GM21360 (cell line): ENCODE data around the gene SLC48A1.
"Not testable (repeated sequence)": the region's sequence is repeated elsewhere in the genome, so short reads cannot be mapped to it uniquely, and the experiment has no call there.

Experiments
- ATAC-seq: cut with Tn5 transposase; IDR thresholded peaks from one replicate; pipeline ENCODE4 v1.9.1; 2021; ENCODE audit warnings: mild to moderate bottlenecking, moderate library complexity; ENCODE audit not compliant: unreplicated experiment

SLC48A1 gene

DNA sequence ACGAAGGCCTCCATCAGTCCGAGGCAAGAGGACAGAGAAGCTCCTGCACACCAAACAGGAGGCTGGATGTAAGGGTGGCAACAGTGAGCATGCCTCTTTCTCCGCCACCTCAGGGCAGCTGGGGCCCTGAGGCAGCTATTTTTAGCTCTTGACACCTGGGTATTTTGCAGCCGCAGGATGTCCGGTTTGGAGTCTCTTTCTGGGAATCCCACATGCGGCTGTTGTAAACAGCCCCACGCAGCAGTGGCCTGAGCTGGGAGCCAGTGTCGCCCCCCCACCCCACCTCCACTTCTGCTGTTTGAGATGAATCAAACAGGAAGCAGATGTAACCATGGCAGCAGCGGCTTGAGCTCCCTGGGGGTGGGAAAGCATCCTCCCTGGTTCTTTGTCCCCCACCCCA lies 35.0 kb downstream of the SLC48A1 start:
- no peak for ATAC-seq

DNA sequence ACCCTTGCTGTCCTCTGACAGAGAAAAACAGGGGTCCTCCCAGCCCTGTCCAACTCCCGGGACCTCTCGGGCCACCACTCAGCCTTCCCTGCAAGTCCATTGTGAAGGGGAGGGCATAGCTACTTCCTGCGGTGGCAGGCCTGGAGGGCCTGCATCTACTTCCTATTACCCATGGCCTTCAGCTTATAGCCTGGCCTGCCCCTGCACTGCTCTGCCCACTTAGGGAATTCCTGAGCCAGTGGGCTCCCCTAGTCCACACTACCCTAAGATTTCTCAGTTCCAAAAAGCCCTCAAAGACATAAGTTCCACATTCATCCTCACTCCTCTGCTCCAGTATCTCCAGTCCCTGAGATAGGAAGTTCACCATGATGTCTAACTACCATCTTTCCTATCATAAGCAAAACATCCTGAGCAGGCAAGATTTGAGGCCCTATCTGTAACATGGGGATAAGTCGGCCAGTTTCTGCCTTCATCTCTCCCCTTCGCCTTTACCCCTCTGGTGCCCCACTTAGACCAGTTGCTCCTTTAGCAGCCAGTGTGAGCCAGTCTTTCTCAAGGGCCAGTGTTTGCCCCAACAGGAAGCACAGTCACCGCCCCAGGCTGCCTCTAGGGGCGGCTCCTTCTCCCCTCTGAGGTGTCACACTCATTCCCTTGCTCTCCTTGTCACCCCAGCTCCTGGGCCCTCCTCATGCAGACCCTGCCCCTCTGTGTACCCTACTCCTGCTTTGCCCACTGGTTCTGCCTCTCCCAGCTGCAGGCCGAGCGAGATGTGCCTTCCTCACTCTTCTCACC lies 35.7 kb downstream of the SLC48A1 start:
- no peak for ATAC-seq

DNA sequence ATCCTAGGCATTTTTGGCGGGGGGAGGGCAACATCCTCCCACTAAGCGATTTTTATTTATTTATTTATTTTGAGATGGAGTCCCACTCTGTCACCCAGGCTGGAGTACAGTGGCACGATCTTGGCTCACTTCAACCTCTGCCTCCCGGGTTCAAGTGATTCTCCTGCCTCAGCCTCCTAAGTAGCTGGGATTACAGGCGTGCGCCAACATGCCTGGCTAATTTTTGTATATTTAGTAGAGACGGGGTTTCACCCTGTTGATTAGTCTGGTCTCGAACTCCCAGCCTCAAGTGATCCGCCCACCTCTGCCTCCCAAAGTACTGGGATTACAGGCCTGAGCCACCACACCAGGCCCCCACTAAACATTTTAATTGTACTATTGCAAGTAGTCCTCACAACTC lies 36.5 kb downstream of the SLC48A1 start:
- ATAC-seq = not testable (repeated sequence)

DNA sequence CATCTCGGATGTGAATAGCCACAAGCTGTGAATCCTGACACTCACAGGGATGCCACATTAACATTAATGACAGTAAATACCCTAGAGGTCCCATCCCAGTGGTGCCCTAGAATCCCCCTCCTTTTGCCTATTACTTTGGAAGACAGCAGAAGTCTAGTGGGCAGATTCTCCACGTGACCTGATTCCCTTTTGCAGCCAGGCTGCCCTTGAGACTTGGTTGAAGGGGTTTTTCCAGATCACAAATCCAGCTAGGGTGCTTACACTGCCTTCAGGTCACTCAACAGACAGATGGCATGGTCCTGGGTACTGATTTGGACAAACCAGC lies 38.0 kb downstream of the SLC48A1 start:
- ATAC-seq = no peak

DNA sequence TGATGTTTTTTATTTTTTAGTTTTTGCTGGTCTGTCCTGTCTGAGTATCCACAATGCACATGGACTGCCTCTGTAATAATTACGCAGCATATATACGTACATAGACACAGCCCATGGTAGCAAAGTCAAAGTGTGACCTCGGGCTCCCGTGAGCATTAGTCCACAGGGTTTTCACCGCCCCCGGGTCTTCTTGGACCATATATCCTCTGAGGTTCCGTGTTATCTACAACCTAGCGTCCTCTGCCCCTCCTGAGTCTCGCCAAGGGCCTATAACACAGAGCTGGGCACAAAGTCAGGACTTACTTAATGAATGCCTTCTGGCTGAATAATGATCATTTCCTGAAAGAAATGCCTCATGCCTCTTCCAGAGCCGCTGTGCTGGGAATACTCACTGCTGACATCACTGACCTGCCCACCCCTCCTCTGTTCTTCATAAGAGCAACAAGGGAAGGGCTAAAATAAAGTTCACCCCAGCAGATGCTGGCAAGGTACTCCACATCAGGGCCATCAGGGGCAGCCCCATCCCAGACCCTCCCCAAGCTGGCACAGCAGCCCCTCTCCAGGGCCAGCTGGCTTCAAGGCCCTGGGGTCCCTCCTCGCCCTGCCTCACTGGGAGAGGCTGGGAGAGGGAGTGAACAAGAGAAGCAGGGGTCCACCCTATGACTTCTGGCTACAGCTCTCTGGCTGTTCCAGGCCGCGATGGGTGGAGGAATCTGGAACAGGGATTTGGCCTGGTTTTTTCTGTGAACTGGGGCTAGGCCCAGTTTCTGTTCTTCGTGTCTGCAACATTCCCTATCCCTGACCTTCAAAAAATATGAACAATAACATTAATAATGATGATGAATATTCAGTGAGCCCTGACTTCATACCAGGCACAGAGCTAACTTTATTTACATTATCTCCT lies 38.8 kb downstream of the SLC48A1 start:
- no peak for ATAC-seq

DNA sequence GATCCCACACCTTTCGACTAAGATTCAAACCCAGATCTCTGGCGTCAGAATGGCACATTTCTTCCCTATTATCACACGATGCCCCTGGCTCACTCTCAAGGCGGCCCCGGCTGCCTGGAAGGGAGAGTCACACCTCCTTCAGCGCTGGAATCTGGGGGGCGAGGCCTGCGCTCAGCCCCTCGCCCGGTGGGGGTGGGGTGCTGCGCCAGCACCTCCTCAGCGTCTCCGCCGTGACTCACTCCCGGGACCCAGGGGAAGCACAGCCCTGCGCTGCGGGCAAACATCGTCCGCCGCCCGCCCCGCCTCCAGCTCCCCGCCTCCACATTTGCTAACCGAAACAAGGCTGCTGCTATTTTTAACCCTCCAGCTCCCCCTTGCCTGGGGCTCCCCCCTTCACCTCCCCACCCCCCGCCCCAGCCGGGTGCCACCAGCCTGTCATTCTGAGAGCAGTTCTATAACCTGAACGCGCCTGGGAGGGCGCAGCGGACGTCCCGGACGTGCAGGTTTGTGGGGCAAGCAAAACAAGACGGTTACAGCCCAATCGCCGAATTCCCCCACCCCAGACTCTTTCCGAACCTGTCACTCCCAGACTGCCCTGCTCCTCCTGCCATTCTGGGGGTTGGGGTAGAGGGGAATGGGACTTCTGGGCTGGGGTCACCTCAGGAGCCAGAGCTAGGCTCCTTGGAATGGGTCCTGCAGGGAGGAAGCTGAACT lies 39.9 kb downstream of the SLC48A1 start:
- ATAC-seq = peak; percentile 55

DNA sequence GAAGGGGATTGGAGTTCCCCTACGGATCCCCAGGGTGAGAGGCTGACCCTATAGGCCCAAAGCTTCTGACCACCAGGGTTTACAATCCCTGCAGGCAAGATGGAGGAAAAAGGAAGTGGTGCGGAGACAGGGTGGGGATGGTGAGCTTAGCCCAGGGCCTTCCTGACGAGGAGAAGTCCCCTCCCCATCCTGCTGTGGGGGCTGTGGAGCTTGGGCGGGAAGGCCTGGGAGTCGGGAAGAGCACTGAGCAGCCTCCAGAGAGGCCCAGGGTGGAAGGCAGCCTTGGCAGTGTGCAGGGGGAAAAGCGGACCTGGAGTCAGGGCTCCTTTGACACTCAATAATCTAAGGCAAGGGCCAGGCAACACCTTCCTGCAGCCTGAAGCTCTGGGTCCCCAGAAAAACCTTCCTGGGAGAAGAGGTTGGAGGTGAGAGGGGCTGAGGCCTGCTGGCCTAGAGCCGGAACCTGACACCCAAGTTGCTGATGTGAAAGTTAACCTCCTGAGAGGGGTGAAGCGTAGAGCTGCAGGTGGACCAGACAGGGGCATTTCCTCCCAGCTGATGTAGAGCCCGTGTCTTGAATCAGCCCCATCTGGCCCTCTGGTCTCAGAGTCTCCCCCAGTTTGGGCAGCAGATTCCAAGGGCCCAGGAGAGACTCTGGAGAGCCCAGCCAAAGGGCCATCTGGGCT lies 40.6 kb downstream of the SLC48A1 start:
- ATAC-seq = peak; percentile 24

DNA sequence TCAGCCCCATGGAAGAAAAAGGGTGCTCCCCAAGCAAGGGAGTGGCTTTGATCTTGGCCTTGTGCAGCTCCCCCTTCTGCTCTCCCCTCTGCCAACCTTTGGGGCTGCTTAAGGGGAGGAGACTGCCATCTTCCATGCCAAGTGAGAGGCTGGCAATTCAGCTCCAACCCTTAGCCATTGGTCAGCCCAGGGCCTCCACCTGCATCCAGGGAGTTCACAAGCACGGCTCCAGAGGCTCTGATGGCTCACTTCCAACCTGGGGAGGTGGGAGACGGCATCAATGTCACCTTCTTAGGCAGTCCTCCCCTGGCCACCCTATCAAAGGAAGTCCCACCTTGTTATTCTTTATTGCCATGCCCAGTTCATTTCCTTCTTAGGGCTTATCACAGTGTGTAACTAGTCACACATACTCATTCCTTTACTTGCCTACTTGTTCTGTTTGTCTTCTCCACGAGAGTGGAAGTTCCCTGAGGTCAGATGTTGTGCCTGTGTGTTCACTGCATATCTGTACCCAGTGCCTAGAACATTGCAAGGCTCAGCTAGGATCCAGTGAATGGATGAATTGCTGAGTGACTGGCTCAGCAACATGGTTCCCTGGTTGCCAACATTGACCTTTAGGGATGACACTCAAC lies 41.6 kb downstream of the SLC48A1 start:
- no peak for ATAC-seq

DNA sequence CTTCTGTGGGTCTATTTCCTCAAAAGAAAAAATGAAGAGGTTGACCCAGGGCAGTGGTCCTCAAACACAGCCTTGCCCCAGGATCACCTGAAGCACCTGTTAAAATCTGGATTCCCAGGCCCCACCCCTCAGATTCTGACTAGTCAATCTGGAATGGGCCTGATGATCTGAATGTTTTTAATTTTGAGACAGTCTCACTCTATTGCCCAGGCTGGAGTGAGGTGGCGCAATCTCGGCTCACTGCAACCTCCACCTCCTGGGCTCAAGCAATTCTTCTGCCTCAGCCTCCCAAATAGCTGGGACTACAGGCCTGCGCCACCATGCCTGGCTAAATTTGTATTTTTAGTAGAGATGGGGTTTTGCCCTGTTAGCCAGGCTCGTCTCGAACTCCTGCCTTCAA lies 42.4 kb downstream of the SLC48A1 start:
- ATAC-seq = not testable (repeated sequence)

DNA sequence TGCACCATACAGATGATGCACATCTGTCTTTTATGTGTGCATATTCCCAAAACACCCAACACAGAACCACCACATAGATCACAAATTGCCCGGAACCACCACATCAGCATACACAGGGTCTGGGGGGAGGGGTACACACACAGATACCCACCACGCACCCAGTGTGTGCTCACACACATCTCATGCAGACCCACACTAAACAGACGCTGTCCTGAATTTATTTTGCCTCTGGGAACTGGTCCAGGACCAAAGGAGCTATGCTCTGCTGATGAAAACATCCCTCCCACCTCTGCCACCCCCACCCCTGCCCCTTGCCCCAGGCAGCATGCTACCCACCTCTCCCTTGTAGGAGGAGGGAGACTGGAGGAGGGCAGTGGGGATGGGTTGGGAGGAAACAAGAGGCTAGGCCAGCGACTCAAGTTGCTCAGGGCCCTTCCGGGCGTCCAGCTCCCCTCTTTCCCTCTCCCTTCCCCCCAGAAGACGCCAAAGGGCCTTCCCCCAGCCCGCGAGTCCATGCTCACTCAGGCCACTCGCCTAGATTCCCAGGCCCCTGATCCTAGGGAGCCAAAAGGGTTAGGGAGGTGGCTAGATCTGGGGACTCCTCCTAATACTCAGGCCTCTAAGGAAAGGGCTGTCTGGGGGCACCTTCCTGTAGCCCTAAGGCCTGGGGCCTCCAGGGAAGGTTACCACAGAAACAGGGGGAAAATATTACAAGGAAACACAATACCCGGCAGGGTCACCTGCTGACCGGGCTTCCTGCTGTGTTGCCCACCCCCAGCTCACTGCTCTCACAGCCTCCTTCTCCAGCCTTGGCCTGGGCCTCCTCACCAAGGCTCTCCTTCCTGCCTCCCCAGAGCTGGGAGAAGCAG lies 43.6 kb downstream of the SLC48A1 start:
- no peak for ATAC-seq

DNA sequence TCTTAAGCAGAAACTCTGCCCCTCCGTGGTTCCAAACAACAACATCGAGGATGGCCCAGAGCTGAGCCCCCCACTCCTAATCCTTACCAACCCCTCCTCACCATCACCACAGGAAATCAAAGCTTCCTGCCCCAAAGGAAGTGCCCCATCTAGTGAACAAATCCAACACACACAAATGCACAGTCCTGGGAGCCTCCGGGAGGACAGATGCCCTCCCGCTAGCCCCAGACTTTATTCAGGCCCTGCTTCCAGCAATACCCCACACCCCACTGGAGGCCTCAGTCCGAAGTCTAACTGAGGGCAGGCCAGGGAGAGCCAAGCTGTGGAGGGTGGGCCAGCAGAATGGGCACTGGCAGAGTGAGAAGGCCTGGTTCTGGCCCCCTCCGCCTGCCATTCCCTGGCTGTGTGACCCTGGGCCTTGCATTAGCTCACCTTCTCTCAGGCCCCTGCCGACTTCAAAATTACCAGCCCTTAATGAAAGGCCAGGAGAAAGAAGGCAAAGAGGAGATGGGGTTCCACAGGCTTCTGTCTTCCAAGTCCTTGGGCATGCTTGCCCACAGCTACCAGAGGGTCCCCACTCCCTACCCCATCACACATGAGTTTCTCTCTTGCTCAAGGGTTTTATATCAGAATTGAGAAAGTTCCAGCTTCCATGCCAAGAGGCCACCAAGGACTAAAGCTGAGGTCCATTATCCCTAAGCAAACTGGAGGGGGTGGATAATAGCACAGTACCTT lies 44.4 kb downstream of the SLC48A1 start:
- ATAC-seq = no peak

DNA sequence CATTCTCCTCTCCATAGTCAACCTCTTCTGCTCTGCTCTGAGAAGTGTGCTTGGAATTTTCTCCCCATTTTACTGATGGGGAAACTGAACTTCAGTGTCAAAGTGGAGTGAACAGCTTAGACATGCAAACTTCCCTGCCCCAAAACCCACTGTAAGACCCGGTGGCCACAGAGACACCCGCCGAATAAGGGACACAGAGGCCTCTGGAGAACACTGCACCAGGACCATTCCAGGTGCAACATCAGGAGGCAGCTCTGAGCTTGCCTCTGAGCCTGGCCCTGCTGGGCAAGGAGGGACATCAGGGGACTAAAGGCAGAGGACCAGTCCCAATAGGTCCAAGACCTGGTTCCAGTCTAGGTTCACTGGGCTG lies 45.0 kb downstream of the SLC48A1 start:
- no peak for ATAC-seq

DNA sequence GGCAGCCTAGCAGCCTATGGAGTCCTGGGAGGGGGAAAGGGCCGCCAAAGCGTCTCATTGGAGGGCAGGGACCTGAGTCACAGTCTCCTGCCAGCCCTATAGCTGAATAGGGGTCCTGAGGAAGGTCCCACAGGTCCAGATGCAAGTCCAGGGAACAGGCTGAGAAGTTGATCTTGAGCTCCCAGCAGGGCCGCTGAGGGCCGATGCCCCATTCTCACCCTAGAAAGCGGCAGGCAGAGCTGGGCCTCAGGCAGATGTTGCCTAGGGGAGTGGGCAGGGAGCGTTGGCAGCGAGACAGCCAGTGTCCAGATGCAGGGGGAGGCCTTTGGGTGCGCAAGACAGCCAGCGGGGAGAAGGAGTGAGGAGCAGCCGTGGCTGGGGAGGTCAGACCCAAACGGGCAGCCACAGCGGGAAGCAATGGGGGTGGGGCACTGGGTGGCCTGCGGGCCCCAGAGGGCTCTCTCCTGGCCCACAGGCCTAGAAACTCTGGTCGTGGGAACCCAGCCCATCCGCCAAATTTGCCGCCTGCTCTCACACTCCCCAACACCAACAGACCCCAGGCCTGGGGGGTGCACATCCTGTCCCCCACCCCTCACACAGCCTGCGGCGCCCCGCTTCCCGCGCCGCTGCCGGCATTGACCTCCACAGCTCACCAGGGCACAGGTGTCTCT lies 45.6 kb downstream of the SLC48A1 start:
- ATAC-seq = no peak

DNA sequence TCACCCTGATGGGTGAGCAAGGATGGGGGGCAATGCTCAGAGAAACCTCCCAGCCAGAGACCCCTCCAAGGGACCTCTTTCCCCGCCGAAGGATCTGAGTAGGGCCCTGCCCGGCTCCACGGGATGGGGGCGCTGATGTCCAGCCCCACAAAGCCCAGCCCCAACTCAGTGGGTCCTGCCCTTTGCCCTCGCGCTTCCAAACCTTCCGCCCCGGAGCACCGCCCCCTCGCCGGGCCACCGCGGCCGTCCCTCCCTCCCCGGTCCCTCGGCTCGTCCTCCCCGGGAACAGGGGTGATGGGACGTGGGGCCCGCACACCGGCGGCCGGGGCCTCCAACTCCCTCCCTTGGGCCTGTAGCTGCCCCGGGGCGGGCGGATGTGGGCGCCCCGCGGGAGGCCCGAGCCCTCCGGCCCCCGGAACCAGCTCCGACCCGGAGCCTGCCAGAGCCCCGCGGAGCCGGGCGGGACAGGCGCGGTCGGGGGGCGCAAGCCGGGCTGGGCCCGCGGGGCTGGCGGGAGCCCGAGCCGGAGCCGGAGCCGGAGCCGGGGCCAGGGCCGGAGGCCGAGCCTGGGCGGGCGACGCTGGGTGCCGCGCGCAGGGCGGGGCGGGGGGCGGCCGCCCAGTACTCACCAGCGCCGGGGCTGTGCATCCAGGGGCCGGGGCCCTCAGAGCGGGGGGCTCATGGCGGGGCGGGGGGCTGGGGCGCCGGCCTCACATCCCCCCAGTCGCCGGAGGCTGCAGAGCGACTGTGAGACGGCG lies 46.3 kb downstream of the SLC48A1 start:
- ATAC-seq = no peak

DNA sequence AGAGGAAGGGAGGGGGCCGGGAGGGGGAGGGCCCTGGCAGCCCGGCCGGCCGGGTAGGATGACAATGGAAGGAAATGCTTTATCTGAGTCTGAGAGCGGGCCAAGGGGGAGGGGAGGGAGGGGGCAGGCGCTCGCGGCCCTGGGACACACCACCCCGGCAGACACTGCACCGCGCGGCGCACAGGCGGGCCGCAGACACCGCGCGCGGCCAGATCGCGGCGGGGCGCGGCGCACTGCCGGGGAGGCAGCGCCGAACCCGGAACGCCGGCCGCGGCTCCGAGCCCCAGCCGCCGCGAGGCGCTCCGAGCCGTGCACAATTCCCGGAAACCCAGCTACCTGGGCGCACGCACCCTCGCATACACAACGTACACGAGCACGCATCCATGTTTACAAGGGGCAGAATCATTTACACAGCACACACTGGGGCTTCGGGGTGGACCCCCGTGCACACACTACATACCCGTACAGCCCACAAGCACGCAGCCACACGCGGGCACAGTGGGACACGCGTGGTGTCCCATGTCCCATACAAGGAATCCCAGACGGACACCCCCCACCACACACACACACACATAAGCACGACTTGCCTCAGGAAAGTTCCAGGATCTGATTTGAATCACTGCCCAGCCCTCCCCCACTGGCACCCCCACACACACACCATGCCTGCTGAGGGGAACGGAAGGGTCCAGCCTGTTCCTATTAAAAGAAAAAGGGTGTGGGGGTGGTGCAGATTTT lies 47.0 kb downstream of the SLC48A1 start, which contains the start of gene HDAC7:
HDAC7 (minus strand) TSS at position 8 of the 735 bp plus-strand sequence. CDS start 118 bp downstream, outside the sequence.
- ATAC-seq = no peak

DNA sequence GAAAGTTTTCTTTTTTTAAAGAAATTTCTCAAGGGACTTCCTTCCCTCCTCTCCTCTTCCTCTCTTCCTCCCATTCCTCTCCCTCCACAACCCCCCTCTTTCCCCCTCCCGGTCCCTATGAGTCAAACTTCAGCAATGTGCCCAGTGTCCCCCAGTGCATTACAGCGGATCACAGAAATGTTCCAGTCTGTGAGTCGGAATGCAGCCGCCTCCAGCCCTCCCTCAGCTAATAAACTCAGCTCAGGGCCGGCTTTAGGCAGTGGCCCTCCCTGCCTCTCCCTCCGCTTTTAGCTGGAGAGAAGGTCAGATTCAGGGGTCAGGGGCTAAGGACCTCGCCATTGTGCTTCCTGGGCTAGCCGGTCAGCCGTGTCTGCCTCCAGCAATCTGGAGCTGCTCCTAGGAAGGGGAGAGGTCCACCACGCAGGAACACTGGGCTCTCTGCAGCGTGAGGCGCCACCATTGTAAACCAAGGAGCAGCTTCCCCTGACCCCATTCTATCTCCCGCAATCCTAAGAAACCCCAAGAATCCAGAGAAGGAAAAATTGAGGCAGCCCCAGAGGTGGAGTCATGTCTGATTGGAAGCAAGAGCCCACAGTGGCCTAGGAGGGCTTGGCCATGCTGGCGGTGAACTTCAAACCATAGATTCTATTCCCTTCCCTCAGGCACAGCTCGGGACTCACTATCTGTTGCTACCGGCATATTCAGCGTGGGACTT lies 47.8 kb downstream of the SLC48A1 start:
- no peak for ATAC-seq
